CD4-positive, alpha-beta T cell treated with Interleukin-6 at 100 ng/mL for 8 hours (primary cell): ENCODE measurements around the gene DRD2.

Experiments used
- DNase-seq: peaks from one replicate; pipeline ENCODE4 v3.0.0-alpha.2; 2020; ENCODE audit warnings: mixed read lengths, low spot score

Gene DRD2

GRCh38 chr11:113369411-113369810, 105.8 kb downstream of the DRD2 start:
- no peak for DNase-seq

- no peak for DNase-seq
Observed at GRCh38 chr11:113365895-113366294, 109.3 kb downstream of the DRD2 start.

GRCh38 chr11:113363996-113364641, 111.1 kb downstream of the DRD2 start:
- no peak for DNase-seq

GRCh38 chr11:113363406-113363805, 111.8 kb downstream of the DRD2 start:
- DNase-seq, result no peak
